Peyer's patch (tissue), 4 donors: ENCODE results near the gene ENC1. TPM values are rescaled to one million over a fixed set of nuclear protein-coding genes. Genes with fewer than 3 reads are reported as not detected.

Source experiments
- DNase-seq, 3 donors: peaks; one replicate each; pipeline ENCODE4 v3.0.0-alpha.2; 2017 to 2019
- H3K27ac ChIP-seq, 4 donors: fragments of 200-600 bp; sonication (generic); one replicate each; pipeline ENCODE4 v1.5.1; 2016 to 2019
- H3K27me3 ChIP-seq, 2 donors: fragments of 200-600 bp; sonication (generic); one replicate each; pipeline ENCODE4 v1.5.1; 2019
- H3K36me3 ChIP-seq, 3 donors: fragments of 200-600 bp; sonication (generic); one replicate each; pipeline ENCODE4 v1.5.1; 2016 to 2019
- H3K4me1 ChIP-seq, 4 donors: fragments of 200-600 bp; sonication (generic); one replicate each; pipeline ENCODE4 v1.5.1; 2016 to 2019
- H3K4me3 ChIP-seq, 4 donors: fragments of 200-600 bp; sonication (generic); 1 replicate in 3 of 4; 2 replicates in 1 of 4; pipeline ENCODE4 v1.5.1; 2016 to 2019; ENCODE audit warnings: mild to moderate bottlenecking in 1 of 4
- H3K9me3 ChIP-seq, 4 donors: fragments of 200-600 bp; sonication (generic); one replicate each; pipeline ENCODE4 v1.5.1; 2016 to 2019; ENCODE audit warnings: mild to moderate bottlenecking in 1 of 4
- POLR2A ChIP-seq, 2 donors: fragments of 450-650 bp; IDR thresholded peaks; one replicate each; pipeline ENCODE4 v1.5.1; 2017; ENCODE audit warnings: antibody characterized with exemption in 2 of 2, mild to moderate bottlenecking in 2 of 2, moderate library complexity in 2 of 2
- total RNA-seq, 4 donors: library from RNA; depleted of rRNA; stranded (reverse); fragments of >200 nt; gene quantifications; one replicate each; pipeline ENCODE4 v1.1.0, GENCODE V29; 2016
- TF ChIP-seq, protein P1 (sequence below), 6 experiments: fragments of 450-650 bp in 4 of 6; fragments of 200-600 bp in 2 of 6; sonication (generic) in 1 of 6; IDR thresholded peaks; one replicate each; pipeline ENCODE4 v1.5.1; 2017 to 2019; ENCODE audit warnings: antibody characterized with exemption in 6 of 6, mild to moderate bottlenecking in 3 of 6, moderate library complexity in 1 of 6

ENC1 gene
- total RNA-seq, 4 donors from 2014 or later = 28.7 to 123 (median 40.0) TPM

DNA sequence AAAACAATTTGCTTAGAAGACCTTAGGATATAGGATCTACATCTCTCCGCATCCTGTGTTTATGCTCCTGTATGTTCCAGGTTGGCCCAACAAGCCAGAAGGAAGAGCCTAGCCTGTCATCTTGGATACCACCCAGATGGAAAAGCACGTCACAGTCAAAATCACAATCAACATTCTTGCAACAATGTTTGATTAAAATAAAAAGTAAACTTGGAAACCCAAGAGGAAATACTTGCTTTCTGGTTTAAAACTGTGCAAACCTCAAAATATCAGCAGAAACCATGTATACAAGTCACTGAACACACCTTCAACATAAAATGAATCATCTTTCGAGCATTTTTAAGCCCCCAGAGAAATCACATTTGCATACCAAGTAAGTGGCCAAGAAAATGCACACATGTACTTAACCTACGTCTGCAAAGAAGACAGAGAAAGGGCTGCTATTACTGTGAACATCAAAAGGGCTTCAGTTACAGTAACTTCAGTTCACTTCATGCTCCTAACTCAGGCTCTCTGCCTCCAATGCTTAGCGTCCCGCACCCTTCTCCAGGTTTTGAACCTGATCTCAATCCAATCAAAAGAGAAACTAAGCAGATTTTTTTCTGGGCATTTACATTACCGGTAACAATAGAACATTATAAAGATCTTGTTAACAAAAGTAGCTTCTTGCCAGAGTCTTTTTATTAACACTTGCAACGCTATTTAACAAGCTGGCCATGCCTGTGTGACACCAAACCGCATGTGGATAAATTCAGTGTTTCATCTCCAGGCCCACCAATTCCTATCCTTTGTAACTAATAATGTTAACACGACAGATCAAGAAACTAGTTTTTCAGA lies 1.3 kb downstream of the ENC1 start:
- peak overlapping the region; percentile 59 to 79 (median 76) for H3K4me3 ChIP-seq
- peaks cover 0 to 18% (median 0%) of the 10 kb centered on the region in 3 donors for H3K36me3 ChIP-seq
- peaks cover 0 to 34% (median 3%) of the 10 kb centered on the region in 4 donors for H3K4me1 ChIP-seq
- no peaks in the 10 kb centered on the region for H3K27me3 ChIP-seq
- no peak for DNase-seq
- peak overlapping the region; percentile 78 to 95 (median 90) for H3K27ac ChIP-seq
- TF ChIP-seq POLR2A (IDR thresholded peaks at IDR 0.05) = no peak
- TF ChIP-seq, protein P1, sequence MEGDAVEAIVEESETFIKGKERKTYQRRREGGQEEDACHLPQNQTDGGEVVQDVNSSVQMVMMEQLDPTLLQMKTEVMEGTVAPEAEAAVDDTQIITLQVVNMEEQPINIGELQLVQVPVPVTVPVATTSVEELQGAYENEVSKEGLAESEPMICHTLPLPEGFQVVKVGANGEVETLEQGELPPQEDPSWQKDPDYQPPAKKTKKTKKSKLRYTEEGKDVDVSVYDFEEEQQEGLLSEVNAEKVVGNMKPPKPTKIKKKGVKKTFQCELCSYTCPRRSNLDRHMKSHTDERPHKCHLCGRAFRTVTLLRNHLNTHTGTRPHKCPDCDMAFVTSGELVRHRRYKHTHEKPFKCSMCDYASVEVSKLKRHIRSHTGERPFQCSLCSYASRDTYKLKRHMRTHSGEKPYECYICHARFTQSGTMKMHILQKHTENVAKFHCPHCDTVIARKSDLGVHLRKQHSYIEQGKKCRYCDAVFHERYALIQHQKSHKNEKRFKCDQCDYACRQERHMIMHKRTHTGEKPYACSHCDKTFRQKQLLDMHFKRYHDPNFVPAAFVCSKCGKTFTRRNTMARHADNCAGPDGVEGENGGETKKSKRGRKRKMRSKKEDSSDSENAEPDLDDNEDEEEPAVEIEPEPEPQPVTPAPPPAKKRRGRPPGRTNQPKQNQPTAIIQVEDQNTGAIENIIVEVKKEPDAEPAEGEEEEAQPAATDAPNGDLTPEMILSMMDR (IDR thresholded peaks at IDR 0.05) = no peak
- no peaks in the 10 kb centered on the region for H3K9me3 ChIP-seq

DNA sequence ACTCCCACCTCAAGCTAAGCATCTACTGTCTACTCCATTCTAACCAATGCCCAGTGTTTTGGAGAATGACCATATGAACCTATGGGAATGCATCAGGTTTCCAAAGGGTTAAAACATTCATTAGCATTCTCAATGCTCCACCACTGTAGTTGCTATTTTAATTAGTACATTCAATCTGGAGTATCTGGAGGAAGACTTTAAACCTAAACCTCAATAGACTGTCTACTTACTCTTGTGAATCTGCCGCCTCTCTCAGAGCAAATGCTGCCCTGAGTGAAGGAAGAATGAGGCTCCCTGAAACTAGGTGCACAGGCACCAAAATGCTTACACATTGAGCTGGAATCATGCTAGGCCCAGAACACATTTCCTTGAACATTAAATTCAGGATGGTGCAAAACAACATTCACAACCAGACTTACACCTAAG lies 2.0 kb downstream of the ENC1 start:
- H3K27me3 ChIP-seq = no peaks in the 10 kb centered on the region
- H3K4me3 ChIP-seq = peak overlapping the region in 3 of 4 donors; percentile 75 to 79 (median 78)
- H3K4me1 ChIP-seq = peaks cover 0 to 35% (median 3%) of the 10 kb centered on the region in 4 donors
- TF ChIP-seq, protein P1 (IDR thresholded peaks at IDR 0.05) = no peak
- no peak for TF ChIP-seq POLR2A (IDR thresholded peaks at IDR 0.05)
- H3K27ac ChIP-seq = peak overlapping the region in 2 of 4 donors; percentile 94 to 95
- H3K9me3 ChIP-seq = no peaks in the 10 kb centered on the region
- no peak for DNase-seq
- peaks cover 0 to 24% (median 0%) of the 10 kb centered on the region in 3 donors for H3K36me3 ChIP-seq

DNA sequence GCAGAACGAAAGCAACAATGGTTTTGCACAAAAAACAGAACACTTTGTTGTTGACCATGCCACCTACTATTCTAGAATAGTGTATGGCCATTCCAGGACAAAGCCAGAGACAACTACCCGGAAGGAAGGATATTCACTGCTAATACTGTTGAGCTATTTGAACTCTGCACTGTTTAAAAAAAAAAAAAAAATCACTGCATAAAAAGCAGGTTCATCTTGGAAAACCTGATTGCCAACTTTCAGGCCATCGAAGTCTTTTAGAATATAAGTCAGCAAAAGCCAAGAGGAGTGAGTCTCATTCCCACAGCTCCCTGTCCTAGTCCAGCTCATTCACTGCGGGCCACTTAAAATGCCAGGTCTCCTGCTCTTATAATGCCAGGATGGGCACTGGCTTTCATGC lies 4.0 kb downstream of the ENC1 start:
- peaks cover 0 to 34% (median 6%) of the 10 kb centered on the region in 4 donors for H3K4me1 ChIP-seq
- no peaks in the 10 kb centered on the region for H3K9me3 ChIP-seq
- no peaks in the 10 kb centered on the region for H3K27me3 ChIP-seq
- DNase-seq = no peak
- peaks cover 0 to 26% (median 0%) of the 10 kb centered on the region in 3 donors for H3K36me3 ChIP-seq
- H3K27ac ChIP-seq = peak overlapping the region in 1 of 4 donors; percentile 1
- no peak overlapping the region for H3K4me3 ChIP-seq
- TF ChIP-seq, protein P1 (IDR thresholded peaks at IDR 0.05) = no peak
- no peak for TF ChIP-seq POLR2A (IDR thresholded peaks at IDR 0.05)

DNA sequence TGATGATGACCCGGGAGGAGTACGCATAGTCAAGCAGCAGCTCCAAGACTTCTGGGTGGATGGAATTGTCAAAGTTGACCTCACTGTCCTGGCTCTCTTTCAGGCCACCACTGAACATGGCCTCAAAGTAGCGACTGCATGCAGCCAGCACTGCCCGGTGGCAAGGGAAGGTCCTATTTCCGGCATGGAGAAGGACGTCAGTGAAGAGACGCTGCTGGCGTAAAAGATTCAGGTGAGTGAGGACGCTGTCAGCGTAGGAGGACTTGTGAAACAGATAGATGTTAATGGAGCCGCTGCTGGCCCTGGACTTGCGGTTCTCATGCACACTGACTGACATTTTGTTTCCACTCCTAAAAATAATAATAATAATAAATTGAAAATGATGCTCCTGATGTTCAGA lies 4.4 kb downstream of the ENC1 start:
- no peak overlapping the region for H3K4me3 ChIP-seq
- DNase-seq = no peak
- peaks cover 0 to 34% (median 6%) of the 10 kb centered on the region in 4 donors for H3K4me1 ChIP-seq

DNA sequence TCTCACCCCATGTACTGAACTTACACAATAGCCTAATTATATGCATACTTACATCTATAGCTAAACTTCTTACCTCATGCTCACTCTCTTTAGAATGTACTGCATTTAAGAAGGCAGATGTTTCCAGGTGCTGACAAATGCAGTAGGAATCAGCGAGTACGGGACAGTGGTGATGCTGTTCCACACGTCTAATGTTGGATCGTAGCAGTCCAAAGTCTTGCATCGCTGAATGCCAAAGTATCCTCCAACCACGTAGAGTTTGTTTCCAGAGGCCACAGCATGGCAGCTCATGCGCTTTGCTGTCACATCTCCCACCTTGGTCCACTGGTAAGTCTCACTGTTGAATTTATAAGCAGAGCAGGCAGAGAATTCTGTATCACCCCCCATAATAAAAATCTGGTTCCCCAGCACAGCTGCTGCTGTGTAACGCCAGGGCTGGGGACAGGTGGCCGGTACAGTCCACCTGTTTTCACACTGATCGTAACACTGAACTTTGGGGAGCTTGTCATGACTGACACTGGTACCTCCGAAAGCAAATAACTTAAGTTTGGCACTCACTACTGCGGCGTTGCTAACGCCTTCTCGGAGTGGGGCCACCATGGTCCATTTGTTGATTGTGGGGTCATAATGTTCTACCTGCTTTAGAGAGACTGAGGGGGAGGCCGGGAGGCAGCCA lies 5.8 kb downstream of the ENC1 start:
- TF ChIP-seq POLR2A (IDR thresholded peaks at IDR 0.05) = no peak
- TF ChIP-seq, protein P1 (IDR thresholded peaks at IDR 0.05) = no peak
- H3K9me3 ChIP-seq = no peaks in the 10 kb centered on the region
- peaks cover 0 to 34% (median 5%) of the 10 kb centered on the region in 4 donors for H3K4me1 ChIP-seq
- no peak for DNase-seq
- H3K27me3 ChIP-seq = no peaks in the 10 kb centered on the region
- H3K4me3 ChIP-seq = no peak overlapping the region
- H3K27ac ChIP-seq = no peak overlapping the region
- peaks cover 0 to 35% (median 0%) of the 10 kb centered on the region in 3 donors for H3K36me3 ChIP-seq

More for the DNA sequence above, 4.4 kb downstream of the ENC1 start:
- Histone ChIP-seq H3K27ac (no peak overlapping the region), H3K36me3 (peaks cover 0 to 26% (median 0%) of the 10 kb centered on the region in 3 donors), H3K9me3 (no peaks in the 10 kb centered on the region), H3K27me3 (no peaks in the 10 kb centered on the region)
- TF ChIP-seq, protein P1 (IDR thresholded peaks at IDR 0.05) = no peak
- no peak for TF ChIP-seq POLR2A (IDR thresholded peaks at IDR 0.05)
